ENCODE data around the gene YAF2.
A peak's percentile ranks its signal among the peaks of the same experiment; 100 is the strongest.

Gene YAF2

DNA sequence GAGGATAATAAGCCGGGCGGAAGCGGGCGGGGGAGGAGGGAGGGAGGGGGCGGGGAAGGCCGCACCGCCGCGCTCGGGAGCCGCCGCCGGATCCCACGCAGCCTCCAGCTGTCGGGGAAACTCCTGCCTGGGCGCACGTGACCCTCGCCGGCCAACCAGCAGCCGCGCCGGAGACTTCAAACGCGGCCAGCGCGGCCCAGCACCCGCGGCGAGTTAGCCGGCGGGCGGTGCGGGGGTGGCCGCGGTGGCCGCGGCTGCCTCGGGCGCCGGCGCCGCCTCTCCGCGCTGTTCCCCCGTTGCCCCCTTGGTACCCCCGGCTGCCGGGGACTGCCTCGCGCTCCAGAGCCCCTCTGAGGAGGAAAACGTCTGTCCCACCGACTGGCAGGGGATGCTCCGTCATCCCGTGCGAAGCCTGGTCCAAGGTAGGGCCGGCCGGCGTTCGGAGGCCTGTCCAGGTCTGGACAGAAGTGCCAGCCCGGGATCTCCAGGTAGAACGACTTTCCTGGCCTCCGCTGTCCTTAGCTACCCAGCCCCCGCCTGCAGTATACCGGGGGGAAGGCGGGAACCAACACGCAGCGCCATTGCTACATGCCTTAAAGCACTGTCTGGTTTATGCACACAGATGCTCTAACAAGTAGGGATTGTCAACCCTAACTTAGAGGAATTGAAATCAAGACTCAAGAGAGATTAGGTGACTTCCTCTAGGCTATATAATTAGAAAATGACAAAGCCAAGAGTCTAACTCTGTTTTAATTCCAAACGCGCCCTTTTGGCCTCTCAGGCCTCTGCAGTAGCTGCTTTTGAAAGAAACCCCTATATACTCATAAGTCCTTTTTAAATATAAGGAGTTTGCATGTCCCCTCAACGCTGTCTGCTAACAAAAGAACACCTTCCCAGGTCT, at the start of gene YAF2:
TSS of gene YAF2 (minus strand) at position 9 of the 901 bp plus-strand sequence. CDS start 68 bp downstream, outside the sequence.
- DNase-seq, result peak; percentile 85

GRCh38 chr12:42286741-42287140, 48.7 kb upstream of the YAF2 start:
- no peak for DNase-seq

GRCh38 chr12:42285431-42285830, 47.4 kb upstream of the YAF2 start:
- no peak for DNase-seq

- no peak for DNase-seq
Measured at GRCh38 chr12:42284876-42285275, 46.8 kb upstream of the YAF2 start.

GRCh38 chr12:42284157-42284556, 46.1 kb upstream of the YAF2 start:
- DNase-seq, result no peak

GRCh38 chr12:42283739-42284138, 45.7 kb upstream of the YAF2 start:
- no peak for DNase-seq

GRCh38 chr12:42282294-42282693, 44.2 kb upstream of the YAF2 start:
- no peak for DNase-seq

DNA sequence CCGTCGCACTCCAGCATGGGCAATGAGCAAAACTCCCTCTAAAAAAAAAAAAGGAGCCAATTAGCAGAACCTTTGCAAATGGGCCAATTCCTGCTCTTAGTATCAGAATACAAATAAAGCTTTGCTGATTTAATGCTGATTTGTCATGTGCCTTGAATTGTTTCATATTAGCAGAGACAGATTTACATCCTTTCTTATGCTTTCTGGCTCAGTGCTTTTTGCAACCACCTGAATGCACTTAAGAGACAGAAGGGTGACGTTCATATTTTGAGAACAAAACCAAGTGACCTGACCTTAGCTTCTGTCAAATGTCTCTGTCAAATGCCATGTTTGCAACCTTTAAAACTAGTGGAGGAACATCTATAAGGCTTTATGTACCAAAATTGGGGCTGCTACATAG, 43.8 kb upstream of the YAF2 start:
- no peak for DNase-seq

DNA sequence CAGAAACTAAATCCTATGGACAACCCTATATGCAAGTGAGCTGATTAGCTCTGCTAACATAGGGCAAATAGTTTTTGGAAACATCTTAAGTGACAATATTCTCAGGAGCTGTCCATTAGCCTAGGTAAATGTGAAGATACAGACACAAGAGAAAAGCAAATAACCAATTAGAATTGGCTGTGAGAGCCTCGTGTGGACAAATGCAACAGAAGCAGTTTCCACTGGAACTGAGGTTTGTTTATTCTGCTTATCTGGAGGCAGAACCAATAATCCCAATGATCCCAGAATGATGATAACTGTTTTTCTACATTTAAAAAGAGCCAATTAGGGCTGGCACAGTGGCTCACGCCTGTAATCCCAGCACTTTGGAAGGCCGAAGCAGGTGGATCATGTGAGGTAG, 43.2 kb upstream of the YAF2 start:
- DNase-seq, result no peak

GRCh38 chr12:42278128-42278510, 40.1 kb upstream of the YAF2 start:
- DNase-seq, result no peak

DNA sequence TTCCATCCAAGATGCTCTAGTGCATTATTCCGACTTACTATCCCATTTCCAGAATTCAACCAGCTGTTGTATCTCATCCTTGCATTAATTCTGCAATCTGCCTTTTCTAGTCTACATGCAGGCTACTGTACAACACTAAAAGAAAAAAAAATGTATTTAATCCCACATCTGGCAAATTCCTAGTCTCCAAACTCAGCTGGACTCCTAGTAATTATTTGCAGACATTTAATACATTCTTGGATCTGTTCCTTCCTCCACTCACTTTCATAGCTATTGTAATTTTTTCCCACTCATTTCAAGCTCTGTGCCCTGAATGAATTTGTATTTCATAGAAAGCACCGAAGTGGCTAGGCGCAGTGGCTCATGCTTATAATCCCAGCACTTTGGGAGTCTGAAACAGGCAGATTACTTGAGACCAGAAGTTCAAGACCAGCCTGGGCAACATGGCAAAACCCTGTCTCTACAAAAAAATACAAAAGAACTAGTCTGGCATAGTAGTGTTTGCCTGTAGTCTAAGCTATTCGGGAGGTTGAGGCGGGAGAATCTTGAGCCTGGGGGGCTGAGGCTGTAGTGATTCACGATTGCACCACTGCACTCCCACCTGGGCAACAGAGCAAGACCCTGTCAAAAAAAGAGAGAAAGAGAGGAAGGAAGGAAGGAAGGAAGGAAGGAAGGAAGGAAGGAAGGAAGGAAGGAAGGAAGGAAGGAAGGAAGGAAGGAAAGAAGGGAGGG, 39.5 kb upstream of the YAF2 start:
- no peak for DNase-seq

DNA sequence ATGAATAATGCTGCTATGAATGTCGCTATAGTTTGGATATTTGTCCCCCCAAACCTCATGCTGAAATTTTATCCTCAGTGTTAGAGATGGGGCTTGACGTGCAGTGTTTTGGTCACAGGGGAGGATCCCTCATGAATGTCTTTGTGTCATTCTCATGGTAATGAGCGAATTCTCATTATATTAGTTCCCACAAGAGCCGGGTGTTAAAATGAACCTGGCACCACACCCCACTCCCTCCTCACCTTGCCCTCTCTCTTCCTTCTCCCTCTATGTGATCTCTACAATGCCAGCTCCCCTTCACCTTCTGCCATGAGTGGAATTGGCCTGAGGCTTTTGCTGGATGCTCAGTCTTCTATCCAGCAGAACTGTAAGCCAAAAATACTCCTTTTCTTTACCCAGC, 37.5 kb upstream of the YAF2 start:
- DNase-seq, result no peak

- no peak for DNase-seq
Measured at GRCh38 chr12:42273706-42274105, 35.7 kb upstream of the YAF2 start.

DNA sequence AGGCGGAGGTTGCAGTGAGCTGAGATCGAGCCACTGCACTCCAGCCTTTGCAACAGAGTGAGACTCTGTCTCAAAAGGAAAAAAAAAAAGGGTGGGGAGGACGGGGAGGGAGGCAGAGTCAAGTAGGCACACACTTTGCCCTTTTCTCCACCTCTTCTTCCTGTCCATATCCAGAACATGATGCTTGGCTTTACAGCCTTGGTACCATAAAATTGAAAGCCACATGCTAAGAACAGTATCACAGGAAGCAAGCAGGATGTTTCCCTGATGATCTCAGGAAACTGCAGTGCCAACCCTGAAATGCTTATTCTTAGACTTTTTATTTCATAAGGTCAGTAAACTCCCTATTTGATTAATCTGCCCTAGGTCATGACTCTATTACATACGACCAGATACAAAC, 32.5 kb upstream of the YAF2 start:
- no peak for DNase-seq

DNA sequence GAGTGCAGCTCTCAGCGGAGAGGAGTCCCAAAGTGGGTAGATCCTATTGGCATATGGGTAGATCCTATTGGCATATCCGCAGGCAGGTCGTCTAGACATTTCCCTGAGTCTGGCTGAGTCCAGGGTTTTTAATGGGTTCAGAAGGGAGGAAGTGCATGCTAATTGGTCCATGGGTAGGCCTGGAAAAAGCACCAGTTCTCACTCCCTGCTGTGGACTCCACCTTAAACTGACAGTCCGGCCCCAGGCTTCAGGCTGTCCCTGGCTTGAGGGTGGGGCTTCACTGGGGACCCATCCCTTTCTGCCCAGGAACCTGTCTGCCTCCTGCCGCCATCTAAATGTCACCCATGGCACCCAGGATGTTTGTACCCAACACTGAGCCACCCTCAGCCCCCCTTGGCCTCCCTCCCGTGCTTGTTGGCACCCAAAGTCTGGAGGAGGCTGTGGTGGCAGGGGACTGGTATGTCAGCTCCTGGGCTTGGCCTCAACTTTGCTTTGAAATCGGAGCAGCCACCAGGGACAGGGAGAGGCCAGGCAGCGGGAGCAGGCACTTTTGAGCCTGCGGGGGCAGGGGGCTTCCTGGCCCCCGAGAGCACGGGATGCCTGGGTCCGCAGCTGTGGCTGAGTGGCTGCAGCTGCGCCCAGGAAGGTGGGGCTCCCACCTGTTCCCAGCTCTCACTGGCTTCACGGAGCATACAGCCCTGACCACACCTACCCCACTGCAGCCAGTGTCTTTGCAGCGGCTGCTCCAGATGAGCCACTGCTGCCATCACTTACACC, 29.6 kb upstream of the YAF2 start:
- DNase-seq, result no peak

GRCh38 chr12:42266579-42267230, 28.7 kb upstream of the YAF2 start:
- no peak for DNase-seq

GRCh38 chr12:42262271-42262670, 24.2 kb upstream of the YAF2 start:
- DNase-seq, result no peak

GRCh38 chr12:42261708-42262107, 23.7 kb upstream of the YAF2 start:
- DNase-seq, result no peak

DNA sequence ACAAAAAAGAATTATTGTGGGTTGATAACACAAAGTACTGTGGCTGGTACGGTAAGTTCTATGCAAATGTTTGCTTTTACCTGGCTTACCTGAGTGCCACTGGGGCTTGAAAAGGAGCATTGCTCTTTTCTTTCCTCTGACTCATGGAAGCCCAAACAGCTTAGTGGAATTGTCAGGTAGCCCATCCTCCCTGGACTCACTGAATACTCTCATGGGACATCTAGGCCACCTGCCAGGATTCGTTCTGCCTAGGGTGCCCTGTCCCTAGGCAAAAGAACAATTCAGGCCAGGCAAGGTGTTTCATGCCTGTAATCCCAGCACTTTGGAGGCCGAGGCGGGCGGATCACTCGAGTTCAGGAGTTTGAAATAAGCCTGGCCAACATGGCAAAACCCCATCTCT, 22.5 kb upstream of the YAF2 start:
- no peak for DNase-seq

DNA sequence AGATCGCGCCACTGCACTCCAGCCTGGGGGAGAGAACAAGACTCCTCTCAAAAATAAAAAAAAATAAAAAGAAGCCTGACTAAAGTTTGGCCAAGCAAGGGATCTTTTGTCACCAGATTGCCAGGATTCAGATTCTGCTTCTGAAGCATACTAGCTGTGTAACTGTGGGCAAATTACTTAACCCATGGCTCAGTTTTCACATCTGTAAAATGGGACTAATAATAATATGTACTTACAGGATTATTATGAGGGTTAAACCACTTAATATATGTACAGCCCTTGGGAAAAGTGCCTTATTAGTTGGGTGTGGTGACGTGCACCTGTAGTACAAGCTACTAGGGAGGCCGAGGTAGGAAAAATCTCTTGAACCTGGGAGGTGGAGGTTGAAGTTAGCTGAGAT, 21.7 kb upstream of the YAF2 start:
- DNase-seq, result no peak

DNA sequence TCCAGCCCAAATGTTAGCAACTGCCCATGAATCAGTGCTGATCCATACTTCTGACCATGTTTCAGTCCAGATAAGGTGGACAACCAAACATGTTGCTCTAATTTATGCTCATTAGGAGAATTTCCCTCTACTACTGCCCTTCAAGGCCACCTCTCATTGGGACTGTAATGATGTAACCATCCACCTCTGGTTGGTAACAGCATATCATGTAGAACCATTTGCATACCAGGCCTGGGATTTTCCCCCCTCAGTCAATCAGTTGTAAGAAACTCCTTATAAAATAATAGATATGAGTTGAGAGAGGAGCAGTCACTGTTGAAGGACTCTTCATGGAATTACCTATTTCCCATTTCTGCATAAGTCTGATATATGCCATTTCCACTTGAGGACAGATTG, 17.8 kb upstream of the YAF2 start:
- no peak for DNase-seq

GRCh38 chr12:42255221-42255865, 17.3 kb upstream of the YAF2 start:
- DNase-seq, result no peak
